ENCODE measurements around the gene FAM180B. TPM values are rescaled to one million over a fixed set of nuclear protein-coding genes. Genes with fewer than 3 reads are reported as not detected.

Gene FAM180B
- total and polyA plus RNA-seq, 2 of the 13 experiments (the other 11 are each of a cell fraction or from before 2014, with no cell fraction given), result 0.40 to 1.0 TPM

DNA sequence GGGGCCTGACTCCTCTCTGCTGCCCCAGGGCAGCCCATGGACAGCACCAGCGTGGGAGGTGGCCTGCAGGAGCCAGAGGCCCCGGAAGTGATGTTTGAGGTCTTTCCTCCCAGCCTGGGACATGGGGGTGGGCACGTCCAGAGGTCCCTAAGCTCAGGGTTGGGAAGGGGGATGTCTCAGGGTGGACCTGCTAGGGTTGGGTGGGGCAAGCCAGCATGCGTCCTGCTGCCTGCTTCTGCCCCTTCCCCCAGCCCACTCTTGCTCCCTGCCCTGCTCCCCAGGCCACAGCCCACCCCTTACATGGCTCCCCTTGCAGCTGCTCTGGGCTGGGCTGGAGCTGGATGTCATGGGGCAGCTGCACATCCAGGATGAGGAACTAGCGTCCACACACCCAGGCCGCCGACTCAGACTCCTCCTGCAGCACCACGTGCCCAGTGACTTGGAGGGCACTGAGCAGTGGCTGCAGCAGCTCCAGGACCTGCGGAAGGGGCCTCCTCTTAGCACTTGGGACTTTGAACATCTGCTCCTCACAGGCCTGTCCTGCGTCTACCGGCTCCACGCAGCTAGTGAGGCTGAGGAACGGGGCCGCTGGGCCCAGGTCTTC, 1.3 kb downstream of the FAM180B start (continued):
- TF ChIP-seq ZNF292 (CRISPR knock-in tag; IDR thresholded peaks at IDR 0.05; ENCODE audit: borderline replicate concordance, low read depth) (peak; percentile 50; the same call in 1 of the 2 replicates), ZNF546 (CRISPR knock-in tag; conservative IDR thresholded peaks at IDR 0.05) (0 out of 2 replicates have a peak, but pooled peaks have one; percentile 58), LCORL (IDR thresholded peaks at IDR 0.05) (no peak), LCORL (CRISPR knock-in tag; IDR thresholded peaks at IDR 0.05) (no peak), RARG (CRISPR knock-in tag; IDR thresholded peaks at IDR 0.05; ENCODE audit: low read depth) (no peak), U2AF1 (optimal IDR thresholded peaks at IDR 0.05; ENCODE audit: low read depth, low read length) (no peak)
- TF ChIP-seq, protein P1, sequence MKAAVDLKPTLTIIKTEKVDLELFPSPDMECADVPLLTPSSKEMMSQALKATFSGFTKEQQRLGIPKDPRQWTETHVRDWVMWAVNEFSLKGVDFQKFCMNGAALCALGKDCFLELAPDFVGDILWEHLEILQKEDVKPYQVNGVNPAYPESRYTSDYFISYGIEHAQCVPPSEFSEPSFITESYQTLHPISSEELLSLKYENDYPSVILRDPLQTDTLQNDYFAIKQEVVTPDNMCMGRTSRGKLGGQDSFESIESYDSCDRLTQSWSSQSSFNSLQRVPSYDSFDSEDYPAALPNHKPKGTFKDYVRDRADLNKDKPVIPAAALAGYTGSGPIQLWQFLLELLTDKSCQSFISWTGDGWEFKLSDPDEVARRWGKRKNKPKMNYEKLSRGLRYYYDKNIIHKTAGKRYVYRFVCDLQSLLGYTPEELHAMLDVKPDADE (CRISPR knock-in tag; IDR thresholded peaks at IDR 0.05), result no peak
- TF ChIP-seq, protein P2, sequence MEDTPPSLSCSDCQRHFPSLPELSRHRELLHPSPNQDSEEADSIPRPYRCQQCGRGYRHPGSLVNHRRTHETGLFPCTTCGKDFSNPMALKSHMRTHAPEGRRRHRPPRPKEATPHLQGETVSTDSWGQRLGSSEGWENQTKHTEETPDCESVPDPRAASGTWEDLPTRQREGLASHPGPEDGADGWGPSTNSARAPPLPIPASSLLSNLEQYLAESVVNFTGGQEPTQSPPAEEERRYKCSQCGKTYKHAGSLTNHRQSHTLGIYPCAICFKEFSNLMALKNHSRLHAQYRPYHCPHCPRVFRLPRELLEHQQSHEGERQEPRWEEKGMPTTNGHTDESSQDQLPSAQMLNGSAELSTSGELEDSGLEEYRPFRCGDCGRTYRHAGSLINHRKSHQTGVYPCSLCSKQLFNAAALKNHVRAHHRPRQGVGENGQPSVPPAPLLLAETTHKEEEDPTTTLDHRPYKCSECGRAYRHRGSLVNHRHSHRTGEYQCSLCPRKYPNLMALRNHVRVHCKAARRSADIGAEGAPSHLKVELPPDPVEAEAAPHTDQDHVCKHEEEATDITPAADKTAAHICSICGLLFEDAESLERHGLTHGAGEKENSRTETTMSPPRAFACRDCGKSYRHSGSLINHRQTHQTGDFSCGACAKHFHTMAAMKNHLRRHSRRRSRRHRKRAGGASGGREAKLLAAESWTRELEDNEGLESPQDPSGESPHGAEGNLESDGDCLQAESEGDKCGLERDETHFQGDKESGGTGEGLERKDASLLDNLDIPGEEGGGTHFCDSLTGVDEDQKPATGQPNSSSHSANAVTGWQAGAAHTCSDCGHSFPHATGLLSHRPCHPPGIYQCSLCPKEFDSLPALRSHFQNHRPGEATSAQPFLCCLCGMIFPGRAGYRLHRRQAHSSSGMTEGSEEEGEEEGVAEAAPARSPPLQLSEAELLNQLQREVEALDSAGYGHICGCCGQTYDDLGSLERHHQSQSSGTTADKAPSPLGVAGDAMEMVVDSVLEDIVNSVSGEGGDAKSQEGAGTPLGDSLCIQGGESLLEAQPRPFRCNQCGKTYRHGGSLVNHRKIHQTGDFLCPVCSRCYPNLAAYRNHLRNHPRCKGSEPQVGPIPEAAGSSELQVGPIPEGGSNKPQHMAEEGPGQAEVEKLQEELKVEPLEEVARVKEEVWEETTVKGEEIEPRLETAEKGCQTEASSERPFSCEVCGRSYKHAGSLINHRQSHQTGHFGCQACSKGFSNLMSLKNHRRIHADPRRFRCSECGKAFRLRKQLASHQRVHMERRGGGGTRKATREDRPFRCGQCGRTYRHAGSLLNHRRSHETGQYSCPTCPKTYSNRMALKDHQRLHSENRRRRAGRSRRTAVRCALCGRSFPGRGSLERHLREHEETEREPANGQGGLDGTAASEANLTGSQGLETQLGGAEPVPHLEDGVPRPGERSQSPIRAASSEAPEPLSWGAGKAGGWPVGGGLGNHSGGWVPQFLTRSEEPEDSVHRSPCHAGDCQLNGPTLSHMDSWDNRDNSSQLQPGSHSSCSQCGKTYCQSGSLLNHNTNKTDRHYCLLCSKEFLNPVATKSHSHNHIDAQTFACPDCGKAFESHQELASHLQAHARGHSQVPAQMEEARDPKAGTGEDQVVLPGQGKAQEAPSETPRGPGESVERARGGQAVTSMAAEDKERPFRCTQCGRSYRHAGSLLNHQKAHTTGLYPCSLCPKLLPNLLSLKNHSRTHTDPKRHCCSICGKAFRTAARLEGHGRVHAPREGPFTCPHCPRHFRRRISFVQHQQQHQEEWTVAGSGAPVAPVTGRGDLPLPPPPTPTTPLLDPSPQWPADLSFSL (CRISPR knock-in tag; IDR thresholded peaks at IDR 0.05), result no peak
- TF ChIP-seq, protein P3, sequence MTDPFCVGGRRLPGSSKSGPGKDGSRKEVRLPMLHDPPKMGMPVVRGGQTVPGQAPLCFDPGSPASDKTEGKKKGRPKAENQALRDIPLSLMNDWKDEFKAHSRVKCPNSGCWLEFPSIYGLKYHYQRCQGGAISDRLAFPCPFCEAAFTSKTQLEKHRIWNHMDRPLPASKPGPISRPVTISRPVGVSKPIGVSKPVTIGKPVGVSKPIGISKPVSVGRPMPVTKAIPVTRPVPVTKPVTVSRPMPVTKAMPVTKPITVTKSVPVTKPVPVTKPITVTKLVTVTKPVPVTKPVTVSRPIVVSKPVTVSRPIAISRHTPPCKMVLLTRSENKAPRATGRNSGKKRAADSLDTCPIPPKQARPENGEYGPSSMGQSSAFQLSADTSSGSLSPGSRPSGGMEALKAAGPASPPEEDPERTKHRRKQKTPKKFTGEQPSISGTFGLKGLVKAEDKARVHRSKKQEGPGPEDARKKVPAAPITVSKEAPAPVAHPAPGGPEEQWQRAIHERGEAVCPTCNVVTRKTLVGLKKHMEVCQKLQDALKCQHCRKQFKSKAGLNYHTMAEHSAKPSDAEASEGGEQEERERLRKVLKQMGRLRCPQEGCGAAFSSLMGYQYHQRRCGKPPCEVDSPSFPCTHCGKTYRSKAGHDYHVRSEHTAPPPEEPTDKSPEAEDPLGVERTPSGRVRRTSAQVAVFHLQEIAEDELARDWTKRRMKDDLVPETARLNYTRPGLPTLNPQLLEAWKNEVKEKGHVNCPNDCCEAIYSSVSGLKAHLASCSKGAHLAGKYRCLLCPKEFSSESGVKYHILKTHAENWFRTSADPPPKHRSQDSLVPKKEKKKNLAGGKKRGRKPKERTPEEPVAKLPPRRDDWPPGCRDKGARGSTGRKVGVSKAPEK (CRISPR knock-in tag; IDR thresholded peaks at IDR 0.05; ENCODE audit: borderline replicate concordance), result no peak
- TF ChIP-seq, protein P4, sequence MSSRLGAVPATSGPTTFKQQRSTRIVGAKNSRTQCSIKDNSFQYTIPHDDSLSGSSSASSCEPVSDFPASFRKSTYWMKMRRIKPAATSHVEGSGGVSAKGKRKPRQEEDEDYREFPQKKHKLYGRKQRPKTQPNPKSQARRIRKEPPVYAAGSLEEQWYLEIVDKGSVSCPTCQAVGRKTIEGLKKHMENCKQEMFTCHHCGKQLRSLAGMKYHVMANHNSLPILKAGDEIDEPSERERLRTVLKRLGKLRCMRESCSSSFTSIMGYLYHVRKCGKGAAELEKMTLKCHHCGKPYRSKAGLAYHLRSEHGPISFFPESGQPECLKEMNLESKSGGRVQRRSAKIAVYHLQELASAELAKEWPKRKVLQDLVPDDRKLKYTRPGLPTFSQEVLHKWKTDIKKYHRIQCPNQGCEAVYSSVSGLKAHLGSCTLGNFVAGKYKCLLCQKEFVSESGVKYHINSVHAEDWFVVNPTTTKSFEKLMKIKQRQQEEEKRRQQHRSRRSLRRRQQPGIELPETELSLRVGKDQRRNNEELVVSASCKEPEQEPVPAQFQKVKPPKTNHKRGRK (CRISPR knock-in tag; IDR thresholded peaks at IDR 0.05), result no peak
- TF ChIP-seq, protein P5, sequence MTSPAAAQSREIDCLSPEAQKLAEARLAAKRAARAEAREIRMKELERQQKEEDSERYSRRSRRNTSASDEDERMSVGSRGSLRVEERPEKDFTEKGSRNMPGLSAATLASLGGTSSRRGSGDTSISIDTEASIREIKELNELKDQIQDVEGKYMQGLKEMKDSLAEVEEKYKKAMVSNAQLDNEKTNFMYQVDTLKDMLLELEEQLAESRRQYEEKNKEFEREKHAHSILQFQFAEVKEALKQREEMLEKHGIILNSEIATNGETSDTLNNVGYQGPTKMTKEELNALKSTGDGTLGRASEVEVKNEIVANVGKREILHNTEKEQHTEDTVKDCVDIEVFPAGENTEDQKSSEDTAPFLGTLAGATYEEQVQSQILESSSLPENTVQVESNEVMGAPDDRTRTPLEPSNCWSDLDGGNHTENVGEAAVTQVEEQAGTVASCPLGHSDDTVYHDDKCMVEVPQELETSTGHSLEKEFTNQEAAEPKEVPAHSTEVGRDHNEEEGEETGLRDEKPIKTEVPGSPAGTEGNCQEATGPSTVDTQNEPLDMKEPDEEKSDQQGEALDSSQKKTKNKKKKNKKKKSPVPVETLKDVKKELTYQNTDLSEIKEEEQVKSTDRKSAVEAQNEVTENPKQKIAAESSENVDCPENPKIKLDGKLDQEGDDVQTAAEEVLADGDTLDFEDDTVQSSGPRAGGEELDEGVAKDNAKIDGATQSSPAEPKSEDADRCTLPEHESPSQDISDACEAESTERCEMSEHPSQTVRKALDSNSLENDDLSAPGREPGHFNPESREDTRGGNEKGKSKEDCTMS (CRISPR knock-in tag; conservative IDR thresholded peaks at IDR 0.05), result no peak
- TF ChIP-seq, protein P6, sequence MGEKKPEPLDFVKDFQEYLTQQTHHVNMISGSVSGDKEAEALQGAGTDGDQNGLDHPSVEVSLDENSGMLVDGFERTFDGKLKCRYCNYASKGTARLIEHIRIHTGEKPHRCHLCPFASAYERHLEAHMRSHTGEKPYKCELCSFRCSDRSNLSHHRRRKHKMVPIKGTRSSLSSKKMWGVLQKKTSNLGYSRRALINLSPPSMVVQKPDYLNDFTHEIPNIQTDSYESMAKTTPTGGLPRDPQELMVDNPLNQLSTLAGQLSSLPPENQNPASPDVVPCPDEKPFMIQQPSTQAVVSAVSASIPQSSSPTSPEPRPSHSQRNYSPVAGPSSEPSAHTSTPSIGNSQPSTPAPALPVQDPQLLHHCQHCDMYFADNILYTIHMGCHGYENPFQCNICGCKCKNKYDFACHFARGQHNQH (CRISPR knock-in tag; IDR thresholded peaks at IDR 0.05), result no peak
